Caco-2 (cell line): ENCODE measurements around the gene DMGDH. TPM values are rescaled to one million over a fixed set of nuclear protein-coding genes. Genes with fewer than 3 reads are reported as not detected.
A peak's percentile ranks its signal among the peaks of the same experiment; 100 is the strongest.

Experiments
- BruUV-seq: library from RNA; stranded (reverse); fragments of 400-500 nt; replicated peaks from 2 replicates; lab custom pipeline; 2021; lab: Mats Ljungman, UMichigan
- CTCF ChIA-PET: fragments of 300-600 bp; sonication (Branson Sonifier 250); formaldehyde crosslinking; loops from one replicate; lab custom pipeline; 2022; ENCODE audit warnings: antibody characterized with exemption; lab: Charles Lee
- POLR2A ChIA-PET: fragments of 300-600 bp; sonication (Branson Sonifier 250); formaldehyde crosslinking; loops from one replicate; lab custom pipeline; 2022; ENCODE audit warnings: antibody characterized with exemption; lab: Charles Lee
- DNase-seq, 2 experiments: peaks; one replicate each; pipeline versions ENCODE4 v3.0.0 to v3.0.0-alpha.2; 2020 to 2022
- H3K27me3 ChIP-seq: replicated peaks from 2 replicates; pipeline ENCODE4 v1.6.0; 2011; ENCODE audit warnings: low read length; ENCODE audit not compliant: control insufficient read depth, insufficient read depth
- H3K36me3 ChIP-seq: 2 replicates; pipeline ENCODE4 v1.5.1; 2011; ENCODE audit warnings: low read length; ENCODE audit not compliant: control insufficient read depth, insufficient read depth
- H3K4me1 ChIP-seq: fragments of 250-450 bp; sonication (Bioruptor Pico); 2 replicates; pipeline ENCODE4 v1.5.1; 2020; ENCODE audit warnings: mild to moderate bottlenecking
- H3K4me3 ChIP-seq: 2 replicates; pipeline ENCODE4 v1.5.1; 2011; ENCODE audit warnings: low read depth, mild to moderate bottlenecking, control low read depth, low read length
- H3K9me3 ChIP-seq: fragments of 250-450 bp; sonication (Bioruptor Pico); 2 replicates; pipeline ENCODE4 v1.5.1; 2020; ENCODE audit warnings: mild to moderate bottlenecking, moderate library complexity
- H3K27ac Mint-ChIP-seq: one replicate; pipeline ENCODE4 v1.8.0; 2022; ENCODE audit warnings: mixed read lengths; ENCODE audit not compliant: unreplicated experiment
- H3K27me3 Mint-ChIP-seq: one replicate; pipeline ENCODE4 v1.8.0; 2022; ENCODE audit warnings: mixed read lengths; ENCODE audit not compliant: insufficient read depth, unreplicated experiment
- H3K36me3 Mint-ChIP-seq: one replicate; pipeline ENCODE4 v1.8.0; 2022; ENCODE audit warnings: mild to moderate bottlenecking, mixed read lengths; ENCODE audit not compliant: insufficient read depth, unreplicated experiment
- H3K4me1 Mint-ChIP-seq: one replicate; pipeline ENCODE4 v1.8.0; 2022; ENCODE audit warnings: low read depth, mixed read lengths; ENCODE audit not compliant: unreplicated experiment
- H3K4me3 Mint-ChIP-seq: one replicate; pipeline ENCODE4 v1.8.0; 2022; ENCODE audit warnings: mild to moderate bottlenecking, moderate library complexity, mixed read lengths; ENCODE audit not compliant: unreplicated experiment
- H3K9me3 Mint-ChIP-seq: one replicate; pipeline ENCODE4 v1.8.0; 2022; ENCODE audit warnings: mixed read lengths; ENCODE audit not compliant: unreplicated experiment
- intact Hi-C: fragments of 100-400 bp; cut with micrococcal nuclease; formaldehyde crosslinking; loops from one replicate; pipeline ENCODE4 v1.10.0; 2022; ENCODE audit not compliant: unreplicated experiment
- total RNA-seq: library from RNA; stranded (reverse); gene quantifications from 2 replicates; pipeline ENCODE4 v1.2.3, GENCODE V29; 2022
- TF ChIP-seq, protein P1 (sequence below), 2 experiments: fragments of 200-600 bp in 1 of 2; IDR thresholded peaks; 1 replicate in 1 of 2; 2 replicates in 1 of 2; pipeline versions ENCODE4 v1.5.1 to v1.8.0; 2011 to 2022; ENCODE audit warnings: antibody characterized with exemption in 1 of 2, control low read depth in 1 of 2, inconsistent platforms in 1 of 2, low read depth in 1 of 2, low read length in 1 of 2, mild to moderate bottlenecking in 1 of 2, moderate library complexity in 1 of 2; ENCODE audit not compliant: insufficient read depth in 1 of 2, severe bottlenecking in 1 of 2, unreplicated experiment in 1 of 2

DMGDH gene
- total RNA-seq, 1 experiment from 2014 or later: 1.8 TPM

DNA sequence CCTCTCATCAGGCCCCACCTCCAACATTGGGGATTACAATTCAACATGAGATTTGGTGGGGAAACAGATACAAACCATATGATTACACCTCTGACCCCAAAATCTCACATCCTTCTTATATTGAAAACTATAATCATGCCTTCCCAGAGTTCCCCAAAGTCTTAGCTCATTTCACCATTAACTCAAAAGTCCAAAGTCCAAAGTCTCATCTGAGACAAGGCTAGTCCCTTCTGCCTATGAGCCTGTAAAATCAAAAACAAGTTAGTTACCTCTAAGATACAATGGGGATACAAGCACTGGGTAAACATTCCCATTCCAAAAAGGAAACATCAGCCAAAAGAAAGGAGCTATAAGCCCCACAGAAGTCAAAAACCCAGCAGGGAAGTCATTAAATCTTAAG, 57.6 kb downstream of the DMGDH start:
- no peaks in the 10 kb centered on the region for H3K36me3 ChIP-seq
- peaks cover 13% of the 10 kb centered on the region for H3K9me3 Mint-ChIP-seq
- H3K27me3 Mint-ChIP-seq: peaks cover 3% of the 10 kb centered on the region
- no peak for DNase-seq
- intact Hi-C loops: no loop called here
- H3K27me3 ChIP-seq: no peaks in the 10 kb centered on the region
- H3K4me3 ChIP-seq: no peak overlapping the region
- no peaks in the 10 kb centered on the region for H3K4me1 ChIP-seq
- no peak overlapping the region for H3K4me3 Mint-ChIP-seq
- TF ChIP-seq, protein P1, sequence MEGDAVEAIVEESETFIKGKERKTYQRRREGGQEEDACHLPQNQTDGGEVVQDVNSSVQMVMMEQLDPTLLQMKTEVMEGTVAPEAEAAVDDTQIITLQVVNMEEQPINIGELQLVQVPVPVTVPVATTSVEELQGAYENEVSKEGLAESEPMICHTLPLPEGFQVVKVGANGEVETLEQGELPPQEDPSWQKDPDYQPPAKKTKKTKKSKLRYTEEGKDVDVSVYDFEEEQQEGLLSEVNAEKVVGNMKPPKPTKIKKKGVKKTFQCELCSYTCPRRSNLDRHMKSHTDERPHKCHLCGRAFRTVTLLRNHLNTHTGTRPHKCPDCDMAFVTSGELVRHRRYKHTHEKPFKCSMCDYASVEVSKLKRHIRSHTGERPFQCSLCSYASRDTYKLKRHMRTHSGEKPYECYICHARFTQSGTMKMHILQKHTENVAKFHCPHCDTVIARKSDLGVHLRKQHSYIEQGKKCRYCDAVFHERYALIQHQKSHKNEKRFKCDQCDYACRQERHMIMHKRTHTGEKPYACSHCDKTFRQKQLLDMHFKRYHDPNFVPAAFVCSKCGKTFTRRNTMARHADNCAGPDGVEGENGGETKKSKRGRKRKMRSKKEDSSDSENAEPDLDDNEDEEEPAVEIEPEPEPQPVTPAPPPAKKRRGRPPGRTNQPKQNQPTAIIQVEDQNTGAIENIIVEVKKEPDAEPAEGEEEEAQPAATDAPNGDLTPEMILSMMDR (IDR thresholded peaks at IDR 0.05; ENCODE audit: insufficient read depth in 1 of 2, low read depth in 1 of 2, low read length in 1 of 2, severe bottlenecking in 1 of 2, unreplicated experiment in 1 of 2): no peak
- peaks cover 10% of the 10 kb centered on the region for H3K4me1 Mint-ChIP-seq
- BruUV-seq: no TSS peak
- POLR2A ChIA-PET: no interaction called here
- H3K9me3 ChIP-seq: no peaks in the 10 kb centered on the region
- no peaks in the 10 kb centered on the region for H3K36me3 Mint-ChIP-seq
- CTCF ChIA-PET: no interaction called here
- no peak overlapping the region for H3K27ac Mint-ChIP-seq

DNA sequence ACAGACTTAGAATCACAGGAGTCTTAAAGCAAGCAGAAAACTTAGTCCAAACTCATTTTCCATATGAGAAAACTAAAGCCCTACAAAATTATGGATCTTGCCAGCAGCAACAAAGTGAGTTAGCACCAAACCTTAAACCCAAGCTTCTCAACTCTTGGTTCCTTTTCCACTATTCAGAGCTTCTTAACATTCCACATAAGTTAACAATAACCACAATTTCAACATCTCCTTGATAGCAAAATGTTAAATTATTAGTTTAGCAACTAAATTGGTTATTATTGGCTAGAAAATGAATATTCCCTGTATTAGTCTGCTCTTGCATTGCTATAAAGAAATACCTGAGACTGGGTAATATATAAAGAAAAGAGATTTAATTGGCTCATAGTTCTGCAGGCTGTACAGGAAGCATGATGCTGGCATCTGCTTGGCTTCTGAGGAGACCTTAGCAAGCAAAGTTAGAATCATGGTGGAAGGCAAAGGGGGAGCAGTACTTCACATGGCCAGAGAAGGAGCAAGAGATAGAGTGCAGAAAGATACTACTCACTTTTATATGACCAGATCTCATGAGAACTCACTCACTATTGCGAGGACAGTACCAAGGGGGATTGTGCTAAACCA, 58.1 kb downstream of the DMGDH start:
- Mint-ChIP-seq H3K27me3 (no peaks in the 10 kb centered on the region), H3K36me3 (no peaks in the 10 kb centered on the region), H3K27ac (no peak overlapping the region), H3K4me3 (no peak overlapping the region), H3K9me3 (peaks cover 13% of the 10 kb centered on the region), H3K4me1 (peaks cover 10% of the 10 kb centered on the region)
- BruUV-seq: no TSS peak
- no peaks in the 10 kb centered on the region for H3K9me3 ChIP-seq
- CTCF ChIA-PET: no interaction called here
- no peak overlapping the region for H3K4me3 ChIP-seq
- intact Hi-C loops: no loop called here
- no peaks in the 10 kb centered on the region for H3K36me3 ChIP-seq
- no peaks in the 10 kb centered on the region for H3K4me1 ChIP-seq
- H3K27me3 ChIP-seq: no peaks in the 10 kb centered on the region
- DNase-seq: no peak
- POLR2A ChIA-PET: no interaction called here
- TF ChIP-seq, protein P1 (IDR thresholded peaks at IDR 0.05; ENCODE audit: insufficient read depth in 1 of 2, low read depth in 1 of 2, low read length in 1 of 2, severe bottlenecking in 1 of 2, unreplicated experiment in 1 of 2): peak in 1 of 2 experiments; percentile 8

- intact Hi-C loops: no loop called here
- ChIA-PET POLR2A (no interaction called here), CTCF (interaction anchor here (0.9 kb wide), 1 partner anchor 17 kb away, joined by 3 read pairs; no protein-coding TSS in a partner anchor)
- no TSS peak for BruUV-seq
- Histone ChIP-seq H3K9me3 (no peaks in the 10 kb centered on the region), H3K4me1 (no peaks in the 10 kb centered on the region), H3K4me3 (no peak overlapping the region), H3K27me3 (no peaks in the 10 kb centered on the region; the same call in 1 of the 2 replicates), H3K36me3 (no peaks in the 10 kb centered on the region)
- TF ChIP-seq, protein P1 (IDR thresholded peaks at IDR 0.05; ENCODE audit: insufficient read depth in 1 of 2, low read depth in 1 of 2, low read length in 1 of 2, severe bottlenecking in 1 of 2, unreplicated experiment in 1 of 2): no peak
- Mint-ChIP-seq H3K9me3 (peaks cover 8% of the 10 kb centered on the region), H3K36me3 (no peaks in the 10 kb centered on the region), H3K4me3 (no peak overlapping the region), H3K4me1 (no peaks in the 10 kb centered on the region), H3K27me3 (peaks cover under 1% of the 10 kb centered on the region), H3K27ac (no peak overlapping the region)
- DNase-seq: no peak
These were observed 61.1 kb downstream of the DMGDH start for GRCh38 chr5:79008362-79008761.
